Astrocyte of the cerebellum (primary cell): ENCODE results near the gene HEXIM2.
A peak's percentile ranks its signal among the peaks of the same experiment; 100 is the strongest.
"Not testable (repeated sequence)": the region's sequence is repeated elsewhere in the genome, so short reads cannot be mapped to it uniquely, and the experiment has no call there.

Experiments used
- DNase-seq: peaks from one replicate; pipeline ENCODE4 v3.0.0-alpha.2; 2011; ENCODE audit warnings: low read depth
- H3K4me3 ChIP-seq: 2 replicates; pipeline ENCODE4 v1.5.1; 2011; ENCODE audit warnings: mild to moderate bottlenecking, low read depth, low read length, moderate library complexity
- CTCF ChIP-seq: IDR thresholded peaks from 2 replicates; pipeline ENCODE4 v1.5.1; 2012; ENCODE audit warnings: low read length, low read depth, moderate library complexity, mild to moderate bottlenecking; ENCODE audit errors: missing control alignments
- in situ Hi-C: cut with HindIII; loops from 2 replicates; pipeline ENCODE4 v1.10.0; 2017; ENCODE audit warnings: low sequenced_read_pairs

The HEXIM2 gene

DNA sequence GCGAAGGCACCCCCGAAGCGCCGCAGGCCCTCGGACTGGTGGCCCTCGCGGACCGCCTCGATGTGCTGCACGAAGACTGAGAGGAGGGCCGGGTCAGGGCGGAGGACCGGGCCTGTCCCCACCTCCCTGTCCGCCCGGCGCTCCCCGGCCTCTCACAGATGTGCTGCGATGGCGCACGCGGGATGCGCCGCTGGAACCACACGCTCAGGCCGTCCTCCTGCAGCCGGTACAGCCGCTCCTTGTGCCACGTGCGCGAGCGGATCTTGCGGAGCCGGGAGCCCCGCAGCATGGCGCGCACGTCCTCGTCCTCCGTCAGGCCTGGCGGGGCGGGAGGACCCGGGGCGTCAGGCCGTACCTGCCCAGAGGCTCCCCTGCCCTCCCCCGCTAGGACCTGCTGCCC, 40.6 kb upstream of the HEXIM2 start:
- TF ChIP-seq CTCF = no peak
- in situ Hi-C loops = no loop called here
- DNase-seq = no peak
- no peak overlapping the region for H3K4me3 ChIP-seq

- no peak overlapping the region for H3K4me3 ChIP-seq
- in situ Hi-C loops = no loop called here
- no peak for DNase-seq
- TF ChIP-seq CTCF = no peak
Measured at GRCh38 chr17:45123076-45123770, 38.5 kb upstream of the HEXIM2 start.

DNA sequence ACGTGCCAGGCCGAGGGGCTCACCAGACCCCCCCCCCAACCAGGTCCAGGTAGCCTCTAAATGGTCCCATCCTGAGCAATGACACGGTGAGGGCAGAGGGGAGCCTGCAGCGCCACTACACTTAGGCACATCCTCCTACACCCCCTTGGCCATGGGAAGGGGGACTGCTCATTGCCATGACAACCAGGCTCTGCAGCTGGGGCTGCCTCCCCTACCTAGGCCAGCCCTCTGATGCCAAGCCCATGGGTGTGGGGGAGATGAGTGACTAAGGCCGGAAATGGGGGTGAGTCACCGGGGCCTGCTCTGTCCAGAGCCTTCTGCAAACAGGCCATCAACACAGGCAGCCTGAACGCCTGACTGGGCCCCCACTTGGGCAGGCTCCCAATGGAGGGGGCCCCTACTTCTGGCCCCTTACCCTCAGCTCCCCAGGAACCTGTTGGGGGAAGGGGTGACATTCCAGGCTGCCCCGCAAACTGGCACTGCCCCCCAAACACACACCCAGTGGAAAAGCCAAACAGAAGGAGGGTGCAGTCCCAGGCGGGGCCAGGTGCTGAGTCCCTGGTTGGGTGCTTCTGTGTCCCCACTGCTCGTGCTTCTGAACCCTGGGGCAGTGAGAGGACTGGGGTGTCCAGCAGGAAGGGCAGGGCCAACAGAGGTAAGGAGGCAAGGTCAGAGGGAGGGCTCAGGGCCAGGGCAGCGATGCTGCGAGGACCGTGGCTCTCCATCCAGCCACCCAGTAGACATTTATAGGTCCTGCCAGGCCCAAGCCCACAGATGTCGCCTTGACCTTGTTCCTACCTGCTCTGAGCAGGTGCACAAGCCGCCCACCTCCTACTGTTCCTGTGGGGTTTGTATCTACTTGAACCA, 37.5 kb upstream of the HEXIM2 start:
- DNase-seq = peak; percentile 65
- H3K4me3 ChIP-seq = no peak overlapping the region
- TF ChIP-seq CTCF = no peak
- in situ Hi-C loops = no loop called here

GRCh38 chr17:45124797-45125122, 36.9 kb upstream of the HEXIM2 start:
- H3K4me3 ChIP-seq, DNase-seq, in situ Hi-C loops: not testable (repeated sequence)

DNA sequence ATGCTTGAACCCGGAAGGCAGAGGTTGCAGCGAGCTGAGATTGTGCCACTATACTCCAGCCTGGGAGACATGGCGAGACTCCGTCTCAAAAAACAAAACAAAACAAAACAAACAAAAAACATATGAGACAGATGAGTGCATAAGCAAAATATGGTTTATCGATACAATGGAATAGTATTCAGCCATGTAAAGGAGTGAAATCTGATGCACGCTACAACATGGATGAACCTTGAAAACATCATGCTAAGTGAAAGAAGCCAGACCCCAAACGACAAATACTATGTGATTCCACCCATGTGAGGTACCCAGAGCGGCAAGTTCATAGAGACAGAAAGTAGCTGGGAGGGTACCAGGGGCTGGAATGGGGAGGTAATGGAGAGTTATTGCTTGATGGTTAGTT, 36.2 kb upstream of the HEXIM2 start:
- no peak overlapping the region for H3K4me3 ChIP-seq
- no peak for DNase-seq
- in situ Hi-C loops = no loop called here
- TF ChIP-seq CTCF = no peak

DNA sequence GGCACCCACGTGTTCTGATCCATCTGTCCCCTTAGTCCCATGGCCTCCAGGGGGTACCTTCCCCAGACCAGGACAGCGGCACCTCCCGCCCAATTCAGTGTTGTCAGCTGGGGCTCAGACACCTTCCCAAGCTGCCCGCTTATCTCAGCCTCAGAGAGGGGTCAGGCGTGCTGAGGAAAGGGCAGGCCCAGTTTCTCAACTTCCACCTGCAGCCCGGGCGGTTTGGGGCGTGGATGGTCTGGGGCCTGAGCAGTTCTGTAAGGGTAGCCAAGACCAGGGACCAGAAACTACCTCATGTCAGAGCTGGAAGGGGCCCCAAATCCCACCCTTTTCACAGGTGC, 34.5 kb upstream of the HEXIM2 start:
- DNase-seq = no peak
- H3K4me3 ChIP-seq = no peak overlapping the region
- no peak for TF ChIP-seq CTCF
- in situ Hi-C loops = no loop called here
